Anterior cingulate cortex (tissue), 58 donors: ENCODE measurements around the gene RAP1GAP.
A peak's percentile ranks its signal among the peaks of the same experiment; 100 is the strongest.

ENCODE experiments used
- DNase-seq, 58 donors: peaks; one replicate each; lab custom pipeline; 2025; lab: John Stamatoyannopoulos, UW

RAP1GAP gene

GRCh38 chr1:21648791-21649190 lies 20.4 kb downstream of the RAP1GAP start:
- no peak for DNase-seq

GRCh38 chr1:21648352-21648730 lies 20.8 kb downstream of the RAP1GAP start:
- no peak for DNase-seq

- no peak for DNase-seq
Observed at GRCh38 chr1:21647431-21648351, 21.5 kb downstream of the RAP1GAP start.

- DNase-seq, result peak in 9 of 58 donors; percentile 15 to 52 (median 28)
Observed at GRCh38 chr1:21645550-21645949, 23.6 kb downstream of the RAP1GAP start.

- DNase-seq, result no peak
Observed at GRCh38 chr1:21644906-21645305, 24.3 kb downstream of the RAP1GAP start.

- DNase-seq, result no peak
Observed at GRCh38 chr1:21644348-21644747, 24.8 kb downstream of the RAP1GAP start.

- DNase-seq, result no peak
Observed at GRCh38 chr1:21643624-21644023, 25.5 kb downstream of the RAP1GAP start.

GRCh38 chr1:21641967-21642739 lies 27.0 kb downstream of the RAP1GAP start:
- no peak for DNase-seq

GRCh38 chr1:21641537-21641936 lies 27.6 kb downstream of the RAP1GAP start:
- no peak for DNase-seq

- DNase-seq, result no peak
Observed at GRCh38 chr1:21641076-21641475, 28.1 kb downstream of the RAP1GAP start.

GRCh38 chr1:21640653-21641052 lies 28.5 kb downstream of the RAP1GAP start:
- DNase-seq, result peak in 3 of 58 donors; percentile 17 to 26 (median 20)

- peak in 48 of 58 donors; percentile 21 to 86 (median 57) for DNase-seq
Observed at GRCh38 chr1:21639594-21640041, 29.5 kb downstream of the RAP1GAP start.

- peak in 6 of 58 donors; percentile 17 to 27 (median 23) for DNase-seq
Observed at GRCh38 chr1:21638531-21639341, 30.4 kb downstream of the RAP1GAP start.

- DNase-seq, result no peak
Observed at GRCh38 chr1:21637514-21637913, 31.6 kb downstream of the RAP1GAP start.

- DNase-seq, result no peak
Observed at GRCh38 chr1:21636029-21636428, 33.1 kb downstream of the RAP1GAP start.

- DNase-seq, result no peak
Observed at GRCh38 chr1:21634806-21635535, 34.2 kb downstream of the RAP1GAP start.

GRCh38 chr1:21633992-21634805 lies 35.0 kb downstream of the RAP1GAP start:
- DNase-seq, result no peak

- no peak for DNase-seq
Observed at GRCh38 chr1:21633141-21633755, 35.9 kb downstream of the RAP1GAP start.
